HCT116 (cell line): ENCODE results near the gene MCF2L. TPM values are rescaled to one million over a fixed set of nuclear protein-coding genes. Genes with fewer than 3 reads are reported as not detected.

Source experiments
- ATAC-seq: fragments of 200-7000 bp; cut with Tn5 transposase; 2 replicates; pipeline ENCODE4 v1.9.1; 2020; ENCODE audit warnings: mild to moderate bottlenecking, moderate library complexity
- BruUV-seq: library from RNA; stranded (reverse); fragments of 400-500 nt; replicated peaks from 2 replicates; lab custom pipeline; 2021; lab: Mats Ljungman, UMichigan
- CTCF ChIA-PET: fragments of 300-600 bp; sonication (Branson Sonifier 250); formaldehyde crosslinking; loops from one replicate; lab custom pipeline; 2021; ENCODE audit warnings: antibody characterized with exemption; lab: Charles Lee
- POLR2A ChIA-PET: fragments of 300-600, 350-600 bp; sonication (Branson Sonifier 250); formaldehyde crosslinking; loops from one replicate; lab custom pipeline; 2021; ENCODE audit warnings: antibody characterized with exemption; lab: Charles Lee
- RAD21 ChIA-PET, 2 experiments: fragments of 300-600 bp; sonication (Branson Sonifier 250); formaldehyde crosslinking; loops; one replicate each; lab custom pipeline; 2023; ENCODE audit warnings: low total read pairs in 2 of 2; ENCODE audit not compliant: uncharacterized antibody in 2 of 2, unreplicated experiment in 2 of 2, low non-redundant PET in 1 of 2; lab: Charles Lee
- DNase-seq: peaks from one replicate; pipeline ENCODE4 v3.0.0-alpha.2; 2010; ENCODE audit warnings: low read depth, low spot score
- H2AFZ ChIP-seq: fragments of 200-600 bp; shearing (Covaris generic), sonication (generic); 2 replicates; pipeline ENCODE4 v1.6.1; 2017; ENCODE audit warnings: low read depth, mixed run types, mixed read lengths, antibody characterized with exemption, low read length; ENCODE audit not compliant: poor library complexity, severe bottlenecking
- H3K27ac ChIP-seq: 2 replicates; pipeline ENCODE4 v1.5.1; 2012; ENCODE audit warnings: low read depth, low read length
- H3K27me3 ChIP-seq: fragments of 200-600 bp; sonication (generic); 2 replicates; pipeline ENCODE4 v1.6.1; 2016; ENCODE audit warnings: mixed run types, low read length, mixed read lengths; ENCODE audit not compliant: insufficient read depth
- H3K36me3 ChIP-seq, 2 experiments: fragments of 200-500 bp in 1 of 2; fragments of 200-600 bp in 1 of 2; sonication (Bioruptor generic) in 1 of 2; sonication (generic) in 1 of 2; 2 replicates each; pipeline versions ENCODE4 v1.5.1 to v1.6.1; 2014 to 2016; ENCODE audit warnings: low read length in 2 of 2, inconsistent platforms in 1 of 2, mixed read lengths in 1 of 2, mixed run types in 1 of 2; ENCODE audit not compliant: insufficient read depth in 2 of 2, control insufficient read depth in 1 of 2
- H3K4me1 ChIP-seq, 2 experiments: fragments of 200-600 bp in 1 of 2; sonication (generic) in 1 of 2; 2 replicates each; pipeline versions ENCODE4 v1.5.1 to v1.6.1; 2012 to 2017; ENCODE audit warnings: low read length in 2 of 2, inconsistent platforms in 1 of 2, mild to moderate bottlenecking in 1 of 2, mixed read lengths in 1 of 2, mixed run types in 1 of 2, moderate library complexity in 1 of 2; ENCODE audit not compliant: insufficient read depth in 2 of 2, control insufficient read depth in 1 of 2
- H3K4me2 ChIP-seq: fragments of 200-600 bp; sonication (generic); 2 replicates; pipeline ENCODE4 v1.6.1; 2017; ENCODE audit warnings: mixed run types, low read length, mixed read lengths
- H3K4me3 ChIP-seq, 2 experiments: fragments of 200-600 bp in 1 of 2; sonication (generic) in 1 of 2; replicated peaks in 1 of 2; 2 replicates each; pipeline ENCODE4 v1.5.1; 2011 to 2016; ENCODE audit warnings: low read length in 2 of 2, control low read depth in 1 of 2, low read depth in 1 of 2, mild to moderate bottlenecking in 1 of 2, mixed read lengths in 1 of 2, mixed run types in 1 of 2
- H3K79me2 ChIP-seq: fragments of 200-600 bp; sonication (generic); 2 replicates; pipeline ENCODE4 v1.6.1; 2017; ENCODE audit warnings: mild to moderate bottlenecking, mixed run types, low read length, moderate library complexity, mixed read lengths; ENCODE audit not compliant: insufficient read depth
- H3K9ac ChIP-seq: fragments of 200-600 bp; sonication (generic); 2 replicates; pipeline ENCODE4 v1.6.1; 2016; ENCODE audit warnings: low read length, mixed read lengths
- H3K9me2 ChIP-seq: fragments of 200-600 bp; sonication (generic), shearing (Covaris generic); 2 replicates; pipeline ENCODE4 v1.6.1; 2017; ENCODE audit warnings: mixed run types, mild to moderate bottlenecking, moderate library complexity; ENCODE audit not compliant: insufficient read depth
- H3K9me3 ChIP-seq, 2 experiments: fragments of 200-500 bp in 1 of 2; fragments of 200-600 bp in 1 of 2; sonication (Bioruptor generic) in 1 of 2; sonication (generic) in 1 of 2; 2 replicates each; pipeline ENCODE4 v1.6.1; 2014 to 2017; ENCODE audit warnings: low read length in 2 of 2, mixed read lengths in 2 of 2, inconsistent platforms in 1 of 2, low read depth in 1 of 2, mild to moderate bottlenecking in 1 of 2, mixed run types in 1 of 2, moderate library complexity in 1 of 2; ENCODE audit not compliant: control insufficient read depth in 1 of 2, insufficient read depth in 1 of 2
- H4K20me1 ChIP-seq: fragments of 200-600 bp; sonication (generic), shearing (Covaris generic); 2 replicates; pipeline ENCODE4 v1.6.1; 2017; ENCODE audit warnings: mixed run types, mild to moderate bottlenecking, moderate library complexity; ENCODE audit not compliant: insufficient read depth
- CBX3 ChIP-seq: IDR thresholded peaks from 2 replicates; pipeline ENCODE4 v1.6.1; 2012; ENCODE audit warnings: low read depth
- CEBPB ChIP-seq: IDR thresholded peaks from 2 replicates; pipeline ENCODE4 v1.6.1; 2012; ENCODE audit warnings: low read depth
- ELF1 ChIP-seq: IDR thresholded peaks from 2 replicates; pipeline ENCODE4 v1.6.1; 2012; ENCODE audit warnings: low read depth, borderline replicate concordance
- EZH2 ChIP-seq: fragments of 200-600 bp; sonication (generic); IDR thresholded peaks from 2 replicates; pipeline ENCODE4 v1.6.1; 2017; ENCODE audit warnings: antibody characterized with exemption, mixed run types
- FOSL1 ChIP-seq: IDR thresholded peaks from 2 replicates; pipeline ENCODE4 v1.6.1; 2012; ENCODE audit warnings: low read depth
- JUND ChIP-seq: IDR thresholded peaks from 2 replicates; pipeline ENCODE4 v1.6.1; 2012
- POLR2A ChIP-seq: IDR thresholded peaks from 2 replicates; pipeline ENCODE4 v1.7.0; 2011; ENCODE audit warnings: borderline replicate concordance; ENCODE audit not compliant: insufficient read depth, insufficient read length; ENCODE audit errors: extremely low read depth
- POLR2AphosphoS5 ChIP-seq: IDR thresholded peaks from 2 replicates; pipeline ENCODE4 v1.6.1; 2011; ENCODE audit warnings: mild to moderate bottlenecking, low read depth, low read length, moderate library complexity
- SP1 ChIP-seq: IDR thresholded peaks from 2 replicates; pipeline ENCODE4 v1.6.1; 2012; ENCODE audit warnings: low read depth
- TCF7L2 ChIP-seq: IDR thresholded peaks from 2 replicates; pipeline ENCODE4 v1.7.0; 2011; ENCODE audit warnings: borderline replicate concordance, inconsistent platforms; ENCODE audit not compliant: insufficient read depth, insufficient read length; ENCODE audit errors: extremely low read depth
- YY1 ChIP-seq: IDR thresholded peaks from 2 replicates; pipeline ENCODE4 v1.6.1; 2011; ENCODE audit warnings: low read length, low read depth, moderate library complexity, mild to moderate bottlenecking; ENCODE audit not compliant: insufficient replicate concordance; ENCODE audit errors: extremely low read depth
- ZFX ChIP-seq: fragments of 450-650 bp; IDR thresholded peaks from 2 replicates; pipeline ENCODE4 v1.6.1; 2017
- intact Hi-C: fragments of 100-400 bp; cut with micrococcal nuclease; formaldehyde crosslinking; loops from 2 replicates; pipeline ENCODE4 v1.10.0; 2022
- total RNA-seq: library from RNA; stranded (reverse); gene quantifications from one replicate; pipeline ENCODE4 v1.2.1, GENCODE V29; 2021; ENCODE audit not compliant: unreplicated experiment
- TF ChIP-seq, protein P1 (sequence below): IDR thresholded peaks from 2 replicates; pipeline ENCODE4 v1.6.1; 2012
- TF ChIP-seq, protein P2 (sequence below): IDR thresholded peaks from 2 replicates; pipeline ENCODE4 v1.6.1; 2012; ENCODE audit warnings: low read depth

MCF2L gene
- total RNA-seq, 1 experiment from 2014 or later = 19.3 TPM

DNA sequence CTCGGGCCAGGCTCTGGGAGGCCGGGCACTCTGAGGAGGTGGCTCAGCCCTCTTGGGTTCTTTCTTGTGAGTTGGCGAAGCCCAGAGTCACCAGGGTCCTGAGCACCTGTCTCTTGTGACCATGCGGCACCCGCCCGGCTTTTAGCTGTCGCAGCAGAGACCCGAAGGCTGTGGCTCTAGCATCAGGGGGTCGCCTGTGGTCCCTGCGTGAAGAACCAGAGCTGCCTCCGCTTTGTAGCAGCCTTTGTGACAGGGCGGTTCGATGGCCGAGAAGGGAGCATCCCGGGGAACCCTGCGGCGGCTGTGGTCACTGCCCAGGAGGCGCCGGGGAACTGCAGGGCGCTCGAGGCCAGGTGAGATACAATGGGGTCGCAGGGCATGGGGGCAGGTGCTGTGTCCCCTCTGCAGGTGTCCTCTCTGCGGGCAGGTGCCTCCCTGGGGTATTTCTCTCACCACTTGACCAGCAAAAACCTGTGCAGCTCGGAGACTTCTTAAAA is 10.4 kb downstream of the MCF2L start:
- no peaks in the 10 kb centered on the region for H3K79me2 ChIP-seq
- no peak overlapping the region for H3K4me2 ChIP-seq
- H3K9ac ChIP-seq = no peak overlapping the region
- ChIA-PET CTCF (no interaction called here), RAD21 (no interaction called here), POLR2A (no interaction called here)
- BruUV-seq = no TSS peak
- ATAC-seq (no peak), DNase-seq (no peak)
- no peaks in the 10 kb centered on the region for H3K27me3 ChIP-seq
- no peaks in the 10 kb centered on the region for H3K36me3 ChIP-seq
- H3K4me1 ChIP-seq = no peaks in the 10 kb centered on the region
- H3K4me3 ChIP-seq = no peak overlapping the region
- H2AFZ ChIP-seq = no peak overlapping the region
- no peaks in the 10 kb centered on the region for H3K9me3 ChIP-seq
- intact Hi-C loops = no loop called here
- H3K27ac ChIP-seq = no peak overlapping the region
- no peaks in the 10 kb centered on the region for H4K20me1 ChIP-seq
- H3K9me2 ChIP-seq = no peaks in the 10 kb centered on the region
- no peak for TF ChIP-seq CEBPB
- no peak for TF ChIP-seq ZFX
- TF ChIP-seq EZH2 = no peak

DNA sequence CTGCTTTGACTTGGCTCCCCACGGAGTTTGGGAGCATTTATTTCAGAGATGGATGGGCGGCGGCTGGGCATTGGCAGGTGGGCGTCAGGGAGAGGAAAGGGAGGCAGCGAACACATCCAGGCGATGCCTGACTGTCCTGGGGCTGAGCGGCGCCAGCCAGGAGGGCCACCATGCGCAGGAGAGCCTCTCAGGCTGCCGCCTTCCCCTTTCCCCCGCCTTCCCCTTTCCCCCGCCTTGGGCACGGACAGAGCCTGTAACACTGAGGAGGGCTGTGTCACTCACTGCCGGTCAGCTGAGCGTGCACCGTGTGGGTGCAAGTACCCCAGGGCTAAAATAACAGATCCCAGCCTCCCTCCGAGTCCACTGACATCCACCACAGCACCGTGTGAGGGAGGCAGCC is 11.4 kb downstream of the MCF2L start:
- ChIA-PET POLR2A (no interaction called here), RAD21 (no interaction called here), CTCF (no interaction called here)
- ATAC-seq (no peak), DNase-seq (no peak)
- no peak overlapping the region for H3K27ac ChIP-seq
- H3K9ac ChIP-seq = no peak overlapping the region
- H3K9me3 ChIP-seq = no peaks in the 10 kb centered on the region
- no peaks in the 10 kb centered on the region for H3K27me3 ChIP-seq
- no peak overlapping the region for H3K4me2 ChIP-seq
- no peaks in the 10 kb centered on the region for H3K36me3 ChIP-seq
- BruUV-seq = no TSS peak
- no peak overlapping the region for H3K4me3 ChIP-seq
- intact Hi-C loops = no loop called here
- H3K79me2 ChIP-seq = no peaks in the 10 kb centered on the region
- no peaks in the 10 kb centered on the region for H3K9me2 ChIP-seq
- H2AFZ ChIP-seq = no peak overlapping the region
- TF ChIP-seq YY1 (no peak), FOSL1 (no peak), ZFX (no peak), JUND (no peak), POLR2AphosphoS5 (no peak), SP1 (no peak), TCF7L2 (no peak), ELF1 (no peak), CEBPB (no peak), CBX3 (no peak), POLR2A (no peak)
- TF ChIP-seq, protein P1, sequence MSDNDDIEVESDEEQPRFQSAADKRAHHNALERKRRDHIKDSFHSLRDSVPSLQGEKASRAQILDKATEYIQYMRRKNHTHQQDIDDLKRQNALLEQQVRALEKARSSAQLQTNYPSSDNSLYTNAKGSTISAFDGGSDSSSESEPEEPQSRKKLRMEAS = no peak
- TF ChIP-seq, protein P2, sequence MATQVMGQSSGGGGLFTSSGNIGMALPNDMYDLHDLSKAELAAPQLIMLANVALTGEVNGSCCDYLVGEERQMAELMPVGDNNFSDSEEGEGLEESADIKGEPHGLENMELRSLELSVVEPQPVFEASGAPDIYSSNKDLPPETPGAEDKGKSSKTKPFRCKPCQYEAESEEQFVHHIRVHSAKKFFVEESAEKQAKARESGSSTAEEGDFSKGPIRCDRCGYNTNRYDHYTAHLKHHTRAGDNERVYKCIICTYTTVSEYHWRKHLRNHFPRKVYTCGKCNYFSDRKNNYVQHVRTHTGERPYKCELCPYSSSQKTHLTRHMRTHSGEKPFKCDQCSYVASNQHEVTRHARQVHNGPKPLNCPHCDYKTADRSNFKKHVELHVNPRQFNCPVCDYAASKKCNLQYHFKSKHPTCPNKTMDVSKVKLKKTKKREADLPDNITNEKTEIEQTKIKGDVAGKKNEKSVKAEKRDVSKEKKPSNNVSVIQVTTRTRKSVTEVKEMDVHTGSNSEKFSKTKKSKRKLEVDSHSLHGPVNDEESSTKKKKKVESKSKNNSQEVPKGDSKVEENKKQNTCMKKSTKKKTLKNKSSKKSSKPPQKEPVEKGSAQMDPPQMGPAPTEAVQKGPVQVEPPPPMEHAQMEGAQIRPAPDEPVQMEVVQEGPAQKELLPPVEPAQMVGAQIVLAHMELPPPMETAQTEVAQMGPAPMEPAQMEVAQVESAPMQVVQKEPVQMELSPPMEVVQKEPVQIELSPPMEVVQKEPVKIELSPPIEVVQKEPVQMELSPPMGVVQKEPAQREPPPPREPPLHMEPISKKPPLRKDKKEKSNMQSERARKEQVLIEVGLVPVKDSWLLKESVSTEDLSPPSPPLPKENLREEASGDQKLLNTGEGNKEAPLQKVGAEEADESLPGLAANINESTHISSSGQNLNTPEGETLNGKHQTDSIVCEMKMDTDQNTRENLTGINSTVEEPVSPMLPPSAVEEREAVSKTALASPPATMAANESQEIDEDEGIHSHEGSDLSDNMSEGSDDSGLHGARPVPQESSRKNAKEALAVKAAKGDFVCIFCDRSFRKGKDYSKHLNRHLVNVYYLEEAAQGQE = no peak
- no peaks in the 10 kb centered on the region for H4K20me1 ChIP-seq
- no peaks in the 10 kb centered on the region for H3K4me1 ChIP-seq
